ENCODE results near the gene CHML.

DNA sequence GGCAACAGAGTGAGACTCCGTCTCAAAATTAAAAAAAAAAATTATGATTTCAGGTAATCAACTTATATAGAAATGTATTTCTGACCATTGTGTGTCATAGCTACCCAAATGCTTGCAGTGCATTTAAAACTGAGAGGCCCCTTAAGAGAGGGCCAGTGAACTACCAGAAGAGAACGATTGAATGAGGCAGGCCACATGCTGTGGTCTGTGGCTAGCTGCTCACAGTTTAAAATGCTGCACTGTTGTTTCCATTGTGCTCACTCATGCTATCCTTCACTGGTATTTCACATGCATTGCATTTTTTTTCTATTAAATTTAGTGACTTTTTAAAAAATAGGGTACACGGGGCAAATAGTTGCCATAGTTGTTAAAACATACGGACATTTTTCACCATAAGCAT is 26.0 kb downstream of the CHML start:
- no peak for TF ChIP-seq EZH2 (IDR thresholded peaks at IDR 0.05; ENCODE audit: borderline replicate concordance, low read length)
- TF ChIP-seq, protein P1, sequence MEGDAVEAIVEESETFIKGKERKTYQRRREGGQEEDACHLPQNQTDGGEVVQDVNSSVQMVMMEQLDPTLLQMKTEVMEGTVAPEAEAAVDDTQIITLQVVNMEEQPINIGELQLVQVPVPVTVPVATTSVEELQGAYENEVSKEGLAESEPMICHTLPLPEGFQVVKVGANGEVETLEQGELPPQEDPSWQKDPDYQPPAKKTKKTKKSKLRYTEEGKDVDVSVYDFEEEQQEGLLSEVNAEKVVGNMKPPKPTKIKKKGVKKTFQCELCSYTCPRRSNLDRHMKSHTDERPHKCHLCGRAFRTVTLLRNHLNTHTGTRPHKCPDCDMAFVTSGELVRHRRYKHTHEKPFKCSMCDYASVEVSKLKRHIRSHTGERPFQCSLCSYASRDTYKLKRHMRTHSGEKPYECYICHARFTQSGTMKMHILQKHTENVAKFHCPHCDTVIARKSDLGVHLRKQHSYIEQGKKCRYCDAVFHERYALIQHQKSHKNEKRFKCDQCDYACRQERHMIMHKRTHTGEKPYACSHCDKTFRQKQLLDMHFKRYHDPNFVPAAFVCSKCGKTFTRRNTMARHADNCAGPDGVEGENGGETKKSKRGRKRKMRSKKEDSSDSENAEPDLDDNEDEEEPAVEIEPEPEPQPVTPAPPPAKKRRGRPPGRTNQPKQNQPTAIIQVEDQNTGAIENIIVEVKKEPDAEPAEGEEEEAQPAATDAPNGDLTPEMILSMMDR (IDR thresholded peaks at IDR 0.05; ENCODE audit: low read length), result no peak
